Measurements from ENCODE around the gene ARID4B.
"Not testable (repeated sequence)": the region's sequence is repeated elsewhere in the genome, so short reads cannot be mapped to it uniquely, and the experiment has no call there.

ARID4B gene

GRCh38 chr1:235327559-235328270 is at the start of gene ARID4B:
ARID4B (minus strand) TSS chr1:235328179; CDS start chr1:235326919, 1,260 bp downstream.
- CTCF ChIA-PET, result no interaction called here
- no peaks in the 10 kb centered on the region for H3K27me3 Mint-ChIP-seq
- H3K4me3 Mint-ChIP-seq, result peak within 1 kb of the TSS; percentile 94
- H3K9me3 Mint-ChIP-seq, result no peaks in the 10 kb centered on the region
- peaks cover 20% of the 10 kb centered on the region for H3K4me1 Mint-ChIP-seq
- DNase-seq, result no peak
- peak within 1 kb of the TSS; percentile 98 for H3K27ac Mint-ChIP-seq
- peaks cover 25% of the 10 kb centered on the region for H3K36me3 Mint-ChIP-seq

GRCh38 chr1:235375919-235376605 is 48.1 kb upstream of the ARID4B start:
- H3K4me3 Mint-ChIP-seq, result no peak overlapping the region
- peaks cover 2% of the 10 kb centered on the region for H3K4me1 Mint-ChIP-seq
- H3K27ac Mint-ChIP-seq, result no peak overlapping the region
- H3K36me3 Mint-ChIP-seq, result peaks cover 17% of the 10 kb centered on the region
- CTCF ChIA-PET, result no interaction called here
- no peak for DNase-seq
- no peaks in the 10 kb centered on the region for H3K27me3 Mint-ChIP-seq
- H3K9me3 Mint-ChIP-seq, result no peaks in the 10 kb centered on the region

- Mint-ChIP-seq H3K27ac (no peak overlapping the region), H3K4me1 (peaks cover 31% of the 10 kb centered on the region), H3K36me3 (peaks cover 12% of the 10 kb centered on the region), H3K27me3 (no peaks in the 10 kb centered on the region), H3K9me3 (no peaks in the 10 kb centered on the region), H3K4me3 (no peak overlapping the region)
- CTCF ChIA-PET, result no interaction called here
- no peak for DNase-seq
Observed at GRCh38 chr1:235369802-235370201, 41.8 kb upstream of the ARID4B start.

- H3K4me1 Mint-ChIP-seq, result peaks cover 31% of the 10 kb centered on the region
- peak overlapping the region; percentile 96 for H3K4me3 Mint-ChIP-seq
- no peak overlapping the region for H3K27ac Mint-ChIP-seq
- CTCF ChIA-PET, result no interaction called here
- H3K27me3 Mint-ChIP-seq, result no peaks in the 10 kb centered on the region
- no peak for DNase-seq
- no peaks in the 10 kb centered on the region for H3K9me3 Mint-ChIP-seq
- H3K36me3 Mint-ChIP-seq, result peaks cover 10% of the 10 kb centered on the region
Observed at GRCh38 chr1:235368428-235368827, 40.4 kb upstream of the ARID4B start.

- CTCF ChIA-PET, result no interaction called here
- H3K4me3 Mint-ChIP-seq, result peak within 1 kb of the TSS; percentile 96
- H3K27ac Mint-ChIP-seq, result peak within 1 kb of the TSS; percentile 90
- DNase-seq, result peak; percentile 92
- peaks cover 31% of the 10 kb centered on the region for H3K4me1 Mint-ChIP-seq
- H3K36me3 Mint-ChIP-seq, result peaks cover 8% of the 10 kb centered on the region
- H3K9me3 Mint-ChIP-seq, result no peaks in the 10 kb centered on the region
- H3K27me3 Mint-ChIP-seq, result no peaks in the 10 kb centered on the region
Observed at GRCh38 chr1:235367000-235367908, 39.3 kb upstream of the ARID4B start, which contains the start of gene TBCE. TBCE (plus strand) TSS chr1:235367427; CDS start chr1:235380050, 12,623 bp downstream.

- DNase-seq, result no peak
- peaks cover 31% of the 10 kb centered on the region for H3K4me1 Mint-ChIP-seq
Observed at GRCh38 chr1:235366286-235366685, 38.3 kb upstream of the ARID4B start.

GRCh38 chr1:235364189-235364588 is 36.2 kb upstream of the ARID4B start:
- H3K9me3 Mint-ChIP-seq, H3K36me3 Mint-ChIP-seq, DNase-seq, H3K27me3 Mint-ChIP-seq, H3K4me3 Mint-ChIP-seq, H3K27ac Mint-ChIP-seq: not testable (repeated sequence)
- CTCF ChIA-PET, result interaction anchor here (0.9 kb wide), 1 partner anchor 52 kb away, joined by 3 read pairs; no protein-coding TSS in a partner anchor
- H3K4me1 Mint-ChIP-seq, result peaks cover 28% of the 10 kb centered on the region

More at GRCh38 chr1:235366286-235366685, 38.3 kb upstream of the ARID4B start:
- Mint-ChIP-seq H3K27me3 (peaks cover 2% of the 10 kb centered on the region), H3K27ac (peak overlapping the region; percentile 90), H3K4me3 (peak overlapping the region; percentile 96), H3K36me3 (peaks cover 8% of the 10 kb centered on the region), H3K9me3 (no peaks in the 10 kb centered on the region)
- CTCF ChIA-PET, result no interaction called here

GRCh38 chr1:235358899-235359298 is 30.9 kb upstream of the ARID4B start:
- H3K9me3 Mint-ChIP-seq, result no peaks in the 10 kb centered on the region
- H3K27ac Mint-ChIP-seq, result no peak overlapping the region
- no peak overlapping the region for H3K4me3 Mint-ChIP-seq
- H3K4me1 Mint-ChIP-seq, result no peaks in the 10 kb centered on the region
- DNase-seq, result no peak
- no peaks in the 10 kb centered on the region for H3K36me3 Mint-ChIP-seq
- peaks cover 30% of the 10 kb centered on the region for H3K27me3 Mint-ChIP-seq
- CTCF ChIA-PET, result interaction anchor here (0.6 kb wide), 1 partner anchor 31 kb away, joined by 3 read pairs; no protein-coding TSS in a partner anchor

- H3K36me3 Mint-ChIP-seq, result no peaks in the 10 kb centered on the region
- H3K4me1 Mint-ChIP-seq, result no peaks in the 10 kb centered on the region
- CTCF ChIA-PET, result no interaction called here
- no peak overlapping the region for H3K27ac Mint-ChIP-seq
- DNase-seq, result no peak
- no peaks in the 10 kb centered on the region for H3K9me3 Mint-ChIP-seq
- H3K27me3 Mint-ChIP-seq, result peaks cover 36% of the 10 kb centered on the region
- H3K4me3 Mint-ChIP-seq, result no peak overlapping the region
Observed at GRCh38 chr1:235357485-235358373, 29.8 kb upstream of the ARID4B start.

GRCh38 chr1:235351898-235352297 is 23.9 kb upstream of the ARID4B start:
- no peak overlapping the region for H3K4me3 Mint-ChIP-seq
- H3K4me1 Mint-ChIP-seq, result peaks cover 2% of the 10 kb centered on the region
- H3K27ac Mint-ChIP-seq, result no peak overlapping the region
- CTCF ChIA-PET, result no interaction called here
- H3K27me3 Mint-ChIP-seq, result peaks cover 19% of the 10 kb centered on the region
- H3K9me3 Mint-ChIP-seq, result no peaks in the 10 kb centered on the region
- no peaks in the 10 kb centered on the region for H3K36me3 Mint-ChIP-seq
- DNase-seq, result no peak

GRCh38 chr1:235351441-235351840 is 23.5 kb upstream of the ARID4B start:
- peaks cover 2% of the 10 kb centered on the region for H3K4me1 Mint-ChIP-seq
- H3K27ac Mint-ChIP-seq, result no peak overlapping the region
- no peak for DNase-seq
- no peaks in the 10 kb centered on the region for H3K36me3 Mint-ChIP-seq
- H3K9me3 Mint-ChIP-seq, result no peaks in the 10 kb centered on the region
- peaks cover 14% of the 10 kb centered on the region for H3K27me3 Mint-ChIP-seq
- no peak overlapping the region for H3K4me3 Mint-ChIP-seq
- CTCF ChIA-PET, result no interaction called here

- no peak overlapping the region for H3K4me3 Mint-ChIP-seq
- no peaks in the 10 kb centered on the region for H3K27me3 Mint-ChIP-seq
- peaks cover 29% of the 10 kb centered on the region for H3K36me3 Mint-ChIP-seq
- H3K27ac Mint-ChIP-seq, result no peak overlapping the region
- CTCF ChIA-PET, result no interaction called here
- H3K9me3 Mint-ChIP-seq, result no peaks in the 10 kb centered on the region
- no peak for DNase-seq
- peaks cover 6% of the 10 kb centered on the region for H3K4me1 Mint-ChIP-seq
Observed at GRCh38 chr1:235343726-235344125, 15.7 kb upstream of the ARID4B start.

- H3K27ac Mint-ChIP-seq, result no peak overlapping the region
- no peaks in the 10 kb centered on the region for H3K27me3 Mint-ChIP-seq
- no peak for DNase-seq
- CTCF ChIA-PET, result interaction anchor here (1.3 kb wide), 1 partner anchor 74 kb away, joined by 6 read pairs; no protein-coding TSS in a partner anchor
- no peaks in the 10 kb centered on the region for H3K9me3 Mint-ChIP-seq
- no peak overlapping the region for H3K4me3 Mint-ChIP-seq
- H3K4me1 Mint-ChIP-seq, result peaks cover 8% of the 10 kb centered on the region
- H3K36me3 Mint-ChIP-seq, result peaks cover 31% of the 10 kb centered on the region
Observed at GRCh38 chr1:235342471-235342870, 14.5 kb upstream of the ARID4B start.
